GM12878 (cell line): ENCODE data around the gene RASGRP2. TPM values are rescaled to one million over a fixed set of nuclear protein-coding genes. Genes with fewer than 3 reads are reported as not detected.
A peak's percentile ranks its signal among the peaks of the same experiment; 100 is the strongest.

Source experiments
- ATAC-seq: fragments of 200-7000 bp; cut with Tn5 transposase; 3 replicates; pipeline ENCODE4 v1.9.1; 2020; ENCODE audit warnings: mild to moderate bottlenecking, moderate library complexity
- BruUV-seq: library from RNA; stranded (reverse); fragments of 400-500 nt; replicated peaks from 2 replicates; lab custom pipeline; 2021; lab: Mats Ljungman, UMichigan
- CTCF ChIA-PET: fragments of 300-600 bp; sonication (Branson Sonifier 250); formaldehyde crosslinking; extraction: SDS; loops from one replicate; lab custom pipeline; 2021; ENCODE audit warnings: inconsistent platforms; lab: Yijun Ruan, JAX
- POLR2A ChIA-PET: fragments of 350-600 bp; formaldehyde crosslinking; extraction: SDS; loops from one replicate; lab custom pipeline; 2021; ENCODE audit warnings: inconsistent platforms; lab: Charles Lee
- RAD21 ChIA-PET: fragments of 300-600 bp; sonication (Branson Sonifier 250); formaldehyde crosslinking; loops from one replicate; lab custom pipeline; 2023; ENCODE audit warnings: antibody characterized with exemption; ENCODE audit not compliant: unreplicated experiment; lab: Charles Lee
- SMC1A ChIA-PET: fragments of 300-600 bp; sonication (Branson Sonifier 250); formaldehyde crosslinking; loops from one replicate; lab custom pipeline; 2023; ENCODE audit not compliant: unreplicated experiment, uncharacterized antibody; lab: Charles Lee
- DNase-seq: peaks from one replicate; pipeline ENCODE4 v3.0.0-alpha.2; 2011; ENCODE audit warnings: low read depth, low spot score
- FAIRE-seq: peaks from 3 replicates; lab custom pipeline; 2011; peaks lifted over from hg19 to GRCh38; lab: Jason Lieb, UNC
- H2AFZ ChIP-seq: 2 replicates; pipeline ENCODE4 v1.6.0; 2011; ENCODE audit warnings: low read depth, low read length, control low read depth; ENCODE audit not compliant: control insufficient read depth
- H3K27ac ChIP-seq: 2 replicates; pipeline ENCODE4 v1.5.1; 2011; ENCODE audit warnings: control low read depth; ENCODE audit not compliant: control insufficient read depth, insufficient read depth
- H3K27me3 ChIP-seq, 2 experiments: replicated peaks in 1 of 2; 2 replicates each; pipeline versions ENCODE4 v1.6.0 to v1.6.1; 2011; ENCODE audit warnings: low read length in 1 of 2; ENCODE audit not compliant: control insufficient read depth in 2 of 2, insufficient read depth in 2 of 2
- H3K36me3 ChIP-seq, 2 experiments: 2 replicates each; pipeline ENCODE4 v1.5.1; 2011; ENCODE audit warnings: low read length in 1 of 2; ENCODE audit not compliant: control insufficient read depth in 2 of 2, insufficient read depth in 2 of 2
- H3K4me1 ChIP-seq: 2 replicates; pipeline ENCODE4 v1.6.1; 2011; ENCODE audit warnings: mild to moderate bottlenecking, low read length, moderate library complexity, mixed read lengths; ENCODE audit not compliant: control insufficient read depth, insufficient read depth
- H3K4me2 ChIP-seq: 2 replicates; pipeline ENCODE4 v1.6.0; 2011; ENCODE audit warnings: control low read depth; ENCODE audit not compliant: control insufficient read depth, insufficient read depth
- H3K4me3 ChIP-seq: fragments of 200-600 bp; sonication (generic); 2 replicates; pipeline ENCODE4 v1.5.1; 2016
- H3K79me2 ChIP-seq: 2 replicates; pipeline ENCODE4 v1.6.0; 2011; ENCODE audit warnings: low read length; ENCODE audit not compliant: control insufficient read depth, insufficient read depth
- H3K9ac ChIP-seq: 2 replicates; pipeline ENCODE4 v1.8.0; 2011; ENCODE audit warnings: low read length, control low read depth, mixed read lengths; ENCODE audit not compliant: control insufficient read depth, insufficient read depth
- H3K9me3 ChIP-seq: replicated peaks from 3 replicates; pipeline ENCODE4 v1.5.1; 2011; ENCODE audit warnings: mild to moderate bottlenecking, low read length; ENCODE audit not compliant: control insufficient read depth, insufficient read depth
- H4K20me1 ChIP-seq: 2 replicates; pipeline ENCODE4 v1.6.0; 2011; ENCODE audit not compliant: control insufficient read depth, insufficient read depth
- RBBP5 ChIP-seq: fragments of 200-600 bp; sonication (generic); conservative IDR thresholded peaks from 2 replicates; pipeline ENCODE4 v1.6.1; 2016
- ZBTB11 ChIP-seq: fragments of 450-650 bp; formaldehyde crosslinking; IDR thresholded peaks from 2 replicates; pipeline ENCODE4 v1.5.0; 2022; ENCODE audit warnings: mild to moderate bottlenecking, missing genetic modification characterization
- WGBS: methylation state at CpG from one replicate; pipeline ENCODE4 v1.1.6; 2016; ENCODE audit warnings: low lambda C conversion rate; ENCODE audit not compliant: insufficient replicate concordance, insufficient coverage; ENCODE audit errors: missing lambda C conversion rate; 5-methylcytosine and 5-hydroxymethylcytosine counted together
- in situ Hi-C: fragments of 300-500 bp; cut with MboI; formaldehyde crosslinking; loops from 9 replicates; pipeline ENCODE4 v1.14.3; 2018; ENCODE audit warnings: mixed read lengths
- intact Hi-C: fragments of 100-400 bp; cut with micrococcal nuclease; formaldehyde crosslinking; loops from one replicate; pipeline ENCODE4 v1.14.2; 2022; ENCODE audit not compliant: unreplicated experiment
- polyA plus RNA-seq, 11 experiments: library from polyadenylated mRNA; depleted of rRNA in 4 of 11; unstranded in 6 of 11; stranded (reverse) in 5 of 11; fragments of >200 nt; fragmentation: Nextera tagmentation in 4 of 11; fragmentation: Illumina TruSeq in 1 of 11; extraction: Ambion mirVana in 4 of 11; extraction: Trizol in 1 of 11; gene quantifications; 1 replicate in 1 of 11; 2 replicates in 10 of 11; pipeline versions ENCODE4 v1.2.1 to v1.2.3, GENCODE V29; 2011 to 2016; ENCODE audit warnings: inconsistent platforms in 2 of 11, missing spikeins in 2 of 11, low read depth in 1 of 11
- total RNA-seq, 4 experiments: library from RNA; depleted of rRNA in 3 of 4; stranded (reverse); fragments of >200 nt in 3 of 4; fragmentation: Illumina TruSeq in 1 of 4; extraction: Trizol in 1 of 4; gene quantifications; 2 replicates each; pipeline versions ENCODE4 v1.2.1 to v1.2.3, GENCODE V29; 2013 to 2021
- TF ChIP-seq, protein P1 (sequence below): fragments of 450-650 bp; IDR thresholded peaks from 2 replicates; pipeline ENCODE4 v1.6.1; 2017; ENCODE audit warnings: mild to moderate bottlenecking, moderate library complexity

The RASGRP2 gene
- total and polyA plus RNA-seq, 10 of the 15 experiments (the other 5 are each of a cell fraction or from before 2014, with no cell fraction given): 0.26 to 9.0 (median 5.4) TPM

- no peak for TF ChIP-seq RBBP5
- Histone ChIP-seq H3K9ac (no peak overlapping the region), H3K4me1 (peaks cover 29% of the 10 kb centered on the region), H3K4me2 (no peak overlapping the region; the same call in 1 of the 2 replicates), H3K9me3 (no peaks in the 10 kb centered on the region), H4K20me1 (no peaks in the 10 kb centered on the region), H3K27ac (no peak overlapping the region), H3K79me2 (no peaks in the 10 kb centered on the region), H3K36me3 (no peaks in the 10 kb centered on the region), H2AFZ (no peak overlapping the region), H3K27me3 (peaks cover 0 to 5% of the 10 kb centered on the region in 2 experiments; a peak in 2 of 4 replicates), H3K4me3 (no peak overlapping the region)
- FAIRE-seq: no peak
- ChIA-PET CTCF (interaction anchor here (0.8 to 2.6 kb wide), 4 partner anchors 21 to 166 kb away, joined by 3 to 11 read pairs (median 4); no protein-coding TSS in a partner anchor), SMC1A (no interaction called here), POLR2A (interaction anchor here (0.7 to 1.0 kb wide), 3 partner anchors 26 to 539 kb away, joined by 3 read pairs; no protein-coding TSS in a partner anchor), RAD21 (interaction anchor here (0.6 kb wide), 1 partner anchor 32 kb away, joined by 3 read pairs; the partner anchor contains the start of gene SF1)
- intact Hi-C loops (no loop called here), in situ Hi-C loops (no loop called here)
- BruUV-seq: no TSS peak
- no peak for DNase-seq
- WGBS: 62% methylated on average over 10 of the region's 10 CpGs
- ATAC-seq: no peak
Observed at GRCh38 chr11:64746486-64746885, 2.5 kb upstream of the RASGRP2 start.

DNA sequence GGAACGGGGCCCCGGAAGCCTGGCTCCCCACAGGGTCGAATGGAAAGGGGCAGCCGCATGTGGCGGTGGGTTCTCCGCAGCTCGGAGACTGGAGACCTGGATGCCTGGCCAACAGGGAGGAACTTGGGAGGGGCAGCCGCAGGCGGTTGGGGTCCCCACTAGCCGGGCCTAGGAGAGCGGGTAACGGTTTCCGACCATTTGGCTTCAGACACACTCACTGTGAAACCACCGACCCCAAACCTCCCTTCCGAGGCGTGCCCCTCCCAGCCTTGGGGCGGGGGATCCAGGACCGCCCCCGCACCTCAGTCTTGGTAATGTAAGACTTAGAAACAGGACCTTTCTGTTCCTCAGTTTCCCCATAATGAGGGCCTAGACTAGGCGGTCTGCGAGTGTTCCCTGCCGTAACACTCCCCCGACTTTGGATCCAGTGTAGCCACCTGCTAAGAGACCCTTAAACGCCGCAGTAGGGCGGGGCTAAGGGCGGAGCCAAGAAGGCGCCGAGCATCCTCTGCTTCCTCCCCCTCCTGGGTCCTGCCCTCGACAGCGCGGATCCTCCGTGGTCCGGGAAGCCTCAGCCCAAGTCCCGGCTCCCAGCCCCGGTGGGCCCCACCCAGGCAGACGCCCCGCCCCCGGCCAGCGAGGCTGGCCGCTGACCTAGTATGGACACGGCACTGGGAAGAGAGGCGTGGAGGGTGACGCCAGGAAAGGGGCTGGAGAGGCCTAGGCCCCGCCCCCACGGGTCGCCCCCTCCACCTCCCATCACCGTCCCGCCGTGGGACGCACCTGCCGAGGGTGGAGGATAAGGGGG is 1.8 kb upstream of the RASGRP2 start:
- intact Hi-C loops (loop anchor here (2.0 kb wide), 1 partner anchor 27 kb away; no protein-coding TSS in a partner anchor), in situ Hi-C loops (no loop called here)
- Histone ChIP-seq H3K4me2 (peak overlapping the region; percentile 98), H3K36me3 (no peaks in the 10 kb centered on the region), H3K4me1 (peaks cover 29% of the 10 kb centered on the region), H3K9me3 (no peaks in the 10 kb centered on the region), H3K79me2 (no peaks in the 10 kb centered on the region), H4K20me1 (no peaks in the 10 kb centered on the region), H3K27ac (peak overlapping the region; percentile 53), H3K27me3 (peaks cover 0 to 5% of the 10 kb centered on the region in 2 experiments; a peak in 3 of 4 replicates), H3K9ac (peak overlapping the region; percentile 27; the same call in 1 of the 2 replicates), H3K4me3 (peak overlapping the region; percentile 59), H2AFZ (peak overlapping the region; percentile 77)
- RAD21 ChIA-PET: interaction anchor here (0.6 to 1.8 kb wide), 6 partner anchors 27 to 103 kb away, joined by 3 to 5 read pairs (median 4); partner anchors contain the start of gene SF1
- CTCF ChIA-PET: interaction anchor here (0.5 to 2.6 kb wide), 5 partner anchors 26 to 677 kb away, joined by 3 to 11 read pairs (median 8); partner anchors contain the start of genes NEAT1 and SF1
- ATAC-seq (peak; percentile 58), DNase-seq (no peak), FAIRE-seq (no peak)
- POLR2A ChIA-PET: interaction anchor here (0.7 kb wide), 1 partner anchor 538 kb away, joined by 3 read pairs; no protein-coding TSS in a partner anchor
- BruUV-seq: no TSS peak
- 3% methylated on average over 46 of the region's 52 CpGs for WGBS
- SMC1A ChIA-PET: interaction anchor here (1.8 to 2.2 kb wide), 2 partner anchors 18 to 27 kb away, joined by 8 to 11 read pairs; no protein-coding TSS in a partner anchor
- TF ChIP-seq ZBTB11 (CRISPR knock-in tag): no peak
- TF ChIP-seq, protein P1, sequence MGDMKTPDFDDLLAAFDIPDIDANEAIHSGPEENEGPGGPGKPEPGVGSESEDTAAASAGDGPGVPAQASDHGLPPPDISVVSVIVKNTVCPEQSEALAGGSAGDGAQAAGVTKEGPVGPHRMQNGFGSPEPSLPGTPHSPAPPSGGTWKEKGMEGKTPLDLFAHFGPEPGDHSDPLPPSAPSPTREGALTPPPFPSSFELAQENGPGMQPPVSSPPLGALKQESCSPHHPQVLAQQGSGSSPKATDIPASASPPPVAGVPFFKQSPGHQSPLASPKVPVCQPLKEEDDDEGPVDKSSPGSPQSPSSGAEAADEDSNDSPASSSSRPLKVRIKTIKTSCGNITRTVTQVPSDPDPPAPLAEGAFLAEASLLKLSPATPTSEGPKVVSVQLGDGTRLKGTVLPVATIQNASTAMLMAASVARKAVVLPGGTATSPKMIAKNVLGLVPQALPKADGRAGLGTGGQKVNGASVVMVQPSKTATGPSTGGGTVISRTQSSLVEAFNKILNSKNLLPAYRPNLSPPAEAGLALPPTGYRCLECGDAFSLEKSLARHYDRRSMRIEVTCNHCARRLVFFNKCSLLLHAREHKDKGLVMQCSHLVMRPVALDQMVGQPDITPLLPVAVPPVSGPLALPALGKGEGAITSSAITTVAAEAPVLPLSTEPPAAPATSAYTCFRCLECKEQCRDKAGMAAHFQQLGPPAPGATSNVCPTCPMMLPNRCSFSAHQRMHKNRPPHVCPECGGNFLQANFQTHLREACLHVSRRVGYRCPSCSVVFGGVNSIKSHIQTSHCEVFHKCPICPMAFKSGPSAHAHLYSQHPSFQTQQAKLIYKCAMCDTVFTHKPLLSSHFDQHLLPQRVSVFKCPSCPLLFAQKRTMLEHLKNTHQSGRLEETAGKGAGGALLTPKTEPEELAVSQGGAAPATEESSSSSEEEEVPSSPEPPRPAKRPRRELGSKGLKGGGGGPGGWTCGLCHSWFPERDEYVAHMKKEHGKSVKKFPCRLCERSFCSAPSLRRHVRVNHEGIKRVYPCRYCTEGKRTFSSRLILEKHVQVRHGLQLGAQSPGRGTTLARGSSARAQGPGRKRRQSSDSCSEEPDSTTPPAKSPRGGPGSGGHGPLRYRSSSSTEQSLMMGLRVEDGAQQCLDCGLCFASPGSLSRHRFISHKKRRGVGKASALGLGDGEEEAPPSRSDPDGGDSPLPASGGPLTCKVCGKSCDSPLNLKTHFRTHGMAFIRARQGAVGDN: no peak
